MM.1S (cell line): ENCODE results near the gene DSN1.

Source experiments
- EZH2 ChIP-seq: fragments of 300-600 bp; sonication (generic); optimal IDR thresholded peaks from 2 replicates; pipeline ENCODE3; 2017; ENCODE audit warnings: low read depth, mild to moderate bottlenecking, antibody characterized with exemption, low read length, mixed read lengths
- EZH2phosphoT487 ChIP-seq: fragments of 300-600 bp; sonication (generic); IDR thresholded peaks from 2 replicates; pipeline ENCODE4 v1.6.1; 2018; ENCODE audit warnings: antibody characterized with exemption, low read length
- TF ChIP-seq, protein P1 (sequence below): fragments of 300-600 bp; sonication (generic); IDR thresholded peaks from 2 replicates; pipeline ENCODE4 v1.5.1; 2016; ENCODE audit warnings: antibody characterized with exemption, low read length, mixed read lengths

DNA sequence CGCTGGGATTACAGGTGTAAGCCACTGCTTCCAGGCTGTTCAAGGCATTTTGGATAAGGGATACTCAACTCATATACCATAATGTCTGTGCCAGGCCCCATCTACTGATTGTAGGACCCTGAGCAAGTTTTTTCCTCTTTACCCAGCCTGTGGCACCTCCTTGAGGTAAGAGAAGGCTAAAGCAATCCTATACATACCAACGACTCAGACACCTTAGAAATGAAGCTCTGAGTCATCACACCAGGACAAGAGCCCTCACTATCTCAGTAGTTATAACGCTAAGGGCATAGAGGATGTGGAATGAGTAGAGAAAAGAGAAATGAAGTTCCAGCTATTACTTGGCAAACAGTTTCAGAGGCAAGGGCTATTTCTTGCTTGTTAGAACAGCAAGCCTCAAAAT is 44.6 kb downstream of the DSN1 start:
- TF ChIP-seq, protein P1, sequence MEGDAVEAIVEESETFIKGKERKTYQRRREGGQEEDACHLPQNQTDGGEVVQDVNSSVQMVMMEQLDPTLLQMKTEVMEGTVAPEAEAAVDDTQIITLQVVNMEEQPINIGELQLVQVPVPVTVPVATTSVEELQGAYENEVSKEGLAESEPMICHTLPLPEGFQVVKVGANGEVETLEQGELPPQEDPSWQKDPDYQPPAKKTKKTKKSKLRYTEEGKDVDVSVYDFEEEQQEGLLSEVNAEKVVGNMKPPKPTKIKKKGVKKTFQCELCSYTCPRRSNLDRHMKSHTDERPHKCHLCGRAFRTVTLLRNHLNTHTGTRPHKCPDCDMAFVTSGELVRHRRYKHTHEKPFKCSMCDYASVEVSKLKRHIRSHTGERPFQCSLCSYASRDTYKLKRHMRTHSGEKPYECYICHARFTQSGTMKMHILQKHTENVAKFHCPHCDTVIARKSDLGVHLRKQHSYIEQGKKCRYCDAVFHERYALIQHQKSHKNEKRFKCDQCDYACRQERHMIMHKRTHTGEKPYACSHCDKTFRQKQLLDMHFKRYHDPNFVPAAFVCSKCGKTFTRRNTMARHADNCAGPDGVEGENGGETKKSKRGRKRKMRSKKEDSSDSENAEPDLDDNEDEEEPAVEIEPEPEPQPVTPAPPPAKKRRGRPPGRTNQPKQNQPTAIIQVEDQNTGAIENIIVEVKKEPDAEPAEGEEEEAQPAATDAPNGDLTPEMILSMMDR: no peak
- TF ChIP-seq EZH2: no peak
- TF ChIP-seq EZH2phosphoT487: no peak
